Skeletal muscle satellite cell (primary cell): Measurements from ENCODE around the gene ZNF407.

Experiments
- H3K27me3 ChIP-seq: 2 replicates; pipeline ENCODE4 v1.7.0; 2013; ENCODE audit warnings: low read length; ENCODE audit not compliant: control insufficient read depth, insufficient read depth
- H3K36me3 ChIP-seq: 2 replicates; pipeline ENCODE4 v1.7.0; 2013; ENCODE audit warnings: mild to moderate bottlenecking, control low read depth, low read length; ENCODE audit not compliant: insufficient read depth
- H3K4me1 ChIP-seq: 2 replicates; pipeline ENCODE4 v1.7.0; 2013; ENCODE audit warnings: low read length; ENCODE audit not compliant: control insufficient read depth, insufficient read depth
- H3K4me2 ChIP-seq: 2 replicates; pipeline ENCODE4 v1.7.0; 2013; ENCODE audit warnings: mild to moderate bottlenecking, low read length
- H3K4me3 ChIP-seq: 2 replicates; pipeline ENCODE4 v1.7.0; 2013; ENCODE audit warnings: low read length
- H3K9ac ChIP-seq: 2 replicates; pipeline ENCODE4 v1.7.0; 2013; ENCODE audit warnings: mild to moderate bottlenecking, low read depth, low read length, moderate library complexity
- H3K9me3 ChIP-seq: replicated peaks from 2 replicates; pipeline ENCODE4 v1.7.0; 2013; ENCODE audit warnings: mild to moderate bottlenecking, control low read depth, low read length

Gene ZNF407

GRCh38 chr18:74661008-74661407 lies 63.3 kb downstream of the ZNF407 start:
- Histone ChIP-seq H3K4me3 (no peak overlapping the region), H3K4me1 (no peaks in the 10 kb centered on the region), H3K36me3 (no peaks in the 10 kb centered on the region), H3K27me3 (no peaks in the 10 kb centered on the region), H3K9ac (no peak overlapping the region), H3K4me2 (no peak overlapping the region), H3K9me3 (no peaks in the 10 kb centered on the region)

GRCh38 chr18:74661691-74662090 lies 64.0 kb downstream of the ZNF407 start:
- Histone ChIP-seq H3K4me2 (no peak overlapping the region), H3K4me3 (no peak overlapping the region), H3K9ac (no peak overlapping the region), H3K9me3 (no peaks in the 10 kb centered on the region), H3K27me3 (no peaks in the 10 kb centered on the region), H3K36me3 (no peaks in the 10 kb centered on the region), H3K4me1 (no peaks in the 10 kb centered on the region)

DNA sequence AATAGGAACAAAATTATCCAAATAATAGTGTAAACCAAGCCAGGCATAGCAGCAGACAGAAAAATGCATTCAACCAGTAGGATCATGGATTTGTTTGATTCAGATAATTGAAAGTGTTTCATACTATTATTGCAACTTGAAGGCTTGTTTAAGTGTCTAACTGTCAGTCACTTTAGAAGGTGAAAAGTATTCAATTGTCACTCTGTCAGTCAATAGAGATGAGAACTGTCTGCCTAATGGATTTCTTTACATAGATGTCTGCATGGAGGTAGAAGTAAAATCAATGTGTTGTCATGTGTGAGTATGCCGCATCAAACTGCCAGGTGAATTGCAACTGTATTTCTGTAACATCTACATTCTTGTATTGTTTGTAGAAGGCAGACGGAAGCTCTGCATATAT lies 65.0 kb downstream of the ZNF407 start:
- Histone ChIP-seq H3K4me3 (no peak overlapping the region), H3K36me3 (no peaks in the 10 kb centered on the region), H3K9ac (no peak overlapping the region)

GRCh38 chr18:74665346-74665745 lies 67.7 kb downstream of the ZNF407 start:
- Histone ChIP-seq H3K9me3 (no peaks in the 10 kb centered on the region), H3K4me1 (no peaks in the 10 kb centered on the region), H3K4me3 (no peak overlapping the region), H3K9ac (no peak overlapping the region), H3K36me3 (no peaks in the 10 kb centered on the region), H3K4me2 (no peak overlapping the region), H3K27me3 (no peaks in the 10 kb centered on the region)

More for the DNA sequence above, 65.0 kb downstream of the ZNF407 start:
- Histone ChIP-seq H3K4me1 (no peaks in the 10 kb centered on the region), H3K27me3 (no peaks in the 10 kb centered on the region), H3K9me3 (no peaks in the 10 kb centered on the region), H3K4me2 (no peak overlapping the region)

DNA sequence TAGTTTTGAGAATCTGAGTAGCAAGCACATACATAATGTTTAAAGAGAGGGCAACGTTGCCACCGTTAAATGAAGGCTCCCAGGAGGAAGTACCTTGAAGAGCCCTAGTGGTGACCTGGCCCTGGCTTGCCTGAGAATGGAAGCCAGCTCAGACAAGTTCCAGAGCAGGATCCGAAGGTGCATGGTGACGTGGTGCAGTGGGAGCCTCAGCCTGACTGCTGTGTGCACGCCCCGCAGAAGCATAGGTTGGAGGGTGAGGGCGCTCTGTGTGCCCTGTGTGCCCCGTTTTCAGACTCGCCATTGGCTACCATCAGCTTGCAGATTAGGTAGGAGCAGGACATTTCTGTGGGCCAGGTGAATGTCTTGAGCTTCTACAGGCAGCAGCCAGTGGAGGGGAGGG lies 68.2 kb downstream of the ZNF407 start:
- no peaks in the 10 kb centered on the region for H3K4me1 ChIP-seq
- H3K4me2 ChIP-seq = no peak overlapping the region
- H3K27me3 ChIP-seq = no peaks in the 10 kb centered on the region
- no peak overlapping the region for H3K4me3 ChIP-seq
- H3K9me3 ChIP-seq = no peaks in the 10 kb centered on the region
- H3K9ac ChIP-seq = no peak overlapping the region
- H3K36me3 ChIP-seq = no peaks in the 10 kb centered on the region

DNA sequence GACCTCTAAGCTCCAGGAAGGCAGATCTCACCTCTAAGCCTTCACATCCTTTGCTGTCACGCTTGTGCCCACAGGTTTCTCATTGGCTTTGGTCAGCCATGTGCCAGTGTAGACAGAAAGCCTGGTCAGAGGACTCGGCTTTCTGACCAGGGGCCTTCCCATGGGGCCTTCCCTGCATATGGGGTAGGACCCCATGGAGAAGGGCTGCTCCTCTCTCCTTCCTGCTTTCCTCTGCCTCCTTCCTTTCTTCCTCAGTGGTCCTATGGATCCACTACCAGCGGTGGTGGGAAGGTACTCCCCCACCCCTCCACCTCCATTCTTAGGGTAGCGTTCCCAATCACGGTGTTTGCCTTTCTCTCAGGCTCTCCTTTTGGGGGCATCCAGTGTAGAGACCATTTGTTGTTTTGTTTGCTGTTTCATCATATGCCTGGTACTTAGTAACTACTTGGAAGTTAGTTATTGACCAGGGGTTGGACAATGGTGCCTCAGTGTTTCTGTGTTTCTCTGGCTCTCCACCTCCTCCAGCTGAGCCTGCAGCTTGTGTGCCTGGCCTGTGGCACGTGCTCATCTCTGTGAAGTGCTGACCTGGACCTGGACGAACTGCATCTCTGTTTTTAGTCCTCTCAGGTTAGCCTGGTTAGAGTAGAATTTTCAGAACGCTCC lies 71.6 kb downstream of the ZNF407 start:
- Histone ChIP-seq H3K4me3 (no peak overlapping the region), H3K4me2 (no peak overlapping the region), H3K4me1 (no peaks in the 10 kb centered on the region), H3K36me3 (no peaks in the 10 kb centered on the region), H3K9ac (no peak overlapping the region), H3K9me3 (no peaks in the 10 kb centered on the region), H3K27me3 (no peaks in the 10 kb centered on the region)

DNA sequence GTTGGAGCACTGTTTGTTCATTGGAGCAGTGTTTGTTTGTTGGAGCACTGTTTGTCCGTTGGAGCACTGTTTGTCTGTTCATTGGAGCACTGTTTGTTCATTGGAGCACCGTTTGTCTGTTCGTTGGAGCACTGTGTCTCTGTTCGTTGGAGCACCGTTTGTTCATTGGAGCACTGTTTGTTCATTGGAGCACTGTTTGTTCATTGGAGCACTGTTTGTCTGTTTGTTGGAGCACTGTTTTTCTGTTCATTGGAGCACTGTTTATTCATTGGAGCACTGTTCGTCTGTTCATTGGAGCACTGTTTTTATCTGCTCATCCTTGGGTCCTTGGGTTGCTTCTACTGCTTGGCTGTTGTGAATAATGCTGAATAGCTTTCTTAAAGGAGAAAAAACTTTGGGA lies 74.7 kb downstream of the ZNF407 start:
- Histone ChIP-seq H3K4me3 (no peak overlapping the region), H3K36me3 (no peaks in the 10 kb centered on the region), H3K9me3 (no peaks in the 10 kb centered on the region), H3K4me2 (no peak overlapping the region), H3K9ac (no peak overlapping the region), H3K4me1 (no peaks in the 10 kb centered on the region), H3K27me3 (no peaks in the 10 kb centered on the region)

DNA sequence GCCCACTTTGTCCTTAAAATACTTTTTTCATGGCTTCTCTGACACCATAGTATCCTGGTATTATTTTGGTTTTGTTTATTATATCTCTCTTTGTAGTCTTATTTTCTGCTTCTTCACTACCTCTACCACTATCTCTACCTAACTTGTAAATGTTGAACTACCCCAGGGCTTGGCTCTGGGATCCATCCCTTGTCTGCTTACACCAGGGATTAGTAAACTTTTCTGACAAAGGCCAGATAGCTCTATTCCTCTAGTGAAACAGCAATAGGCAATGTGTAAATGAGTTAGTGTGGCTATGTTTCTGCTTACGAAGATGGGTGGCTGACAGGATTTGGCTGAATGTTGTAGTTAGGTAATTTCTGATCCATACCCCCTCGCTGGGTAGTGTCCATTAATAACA lies 76.8 kb downstream of the ZNF407 start:
- Histone ChIP-seq H3K27me3 (no peaks in the 10 kb centered on the region), H3K4me2 (no peak overlapping the region), H3K36me3 (no peaks in the 10 kb centered on the region)

GRCh38 chr18:74679006-74679678 lies 81.5 kb downstream of the ZNF407 start:
- Histone ChIP-seq H3K9ac (no peak overlapping the region), H3K4me1 (peaks cover 5% of the 10 kb centered on the region), H3K36me3 (no peaks in the 10 kb centered on the region), H3K4me3 (no peak overlapping the region), H3K27me3 (no peaks in the 10 kb centered on the region), H3K9me3 (no peaks in the 10 kb centered on the region), H3K4me2 (no peak overlapping the region)

More for the DNA sequence above, 76.8 kb downstream of the ZNF407 start:
- H3K9me3 ChIP-seq = no peaks in the 10 kb centered on the region
- no peaks in the 10 kb centered on the region for H3K4me1 ChIP-seq
- no peak overlapping the region for H3K9ac ChIP-seq
- no peak overlapping the region for H3K4me3 ChIP-seq

DNA sequence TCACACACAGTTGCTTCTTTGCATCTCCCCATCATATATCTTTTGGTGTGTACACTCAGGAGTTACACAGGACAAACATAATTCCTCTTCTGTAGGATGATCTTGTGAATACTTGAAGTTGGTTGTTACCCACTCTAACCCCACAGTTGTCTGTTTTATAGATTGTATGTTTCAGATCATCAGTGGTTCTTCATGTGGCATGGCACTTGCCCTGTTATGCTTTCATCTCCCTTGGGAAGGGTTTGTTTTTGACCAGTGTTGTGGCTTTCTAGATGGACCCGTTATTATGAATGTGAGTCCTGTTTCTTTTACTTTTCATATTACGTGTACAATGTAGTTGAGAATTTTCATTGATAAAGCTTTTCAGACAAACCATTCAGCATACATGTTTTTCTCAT lies 82.0 kb downstream of the ZNF407 start:
- H3K36me3 ChIP-seq = no peaks in the 10 kb centered on the region
- no peak overlapping the region for H3K4me2 ChIP-seq
- H3K4me1 ChIP-seq = peaks cover 5% of the 10 kb centered on the region
- H3K9ac ChIP-seq = no peak overlapping the region
- H3K4me3 ChIP-seq = no peak overlapping the region
- H3K27me3 ChIP-seq = no peaks in the 10 kb centered on the region
- H3K9me3 ChIP-seq = no peaks in the 10 kb centered on the region

DNA sequence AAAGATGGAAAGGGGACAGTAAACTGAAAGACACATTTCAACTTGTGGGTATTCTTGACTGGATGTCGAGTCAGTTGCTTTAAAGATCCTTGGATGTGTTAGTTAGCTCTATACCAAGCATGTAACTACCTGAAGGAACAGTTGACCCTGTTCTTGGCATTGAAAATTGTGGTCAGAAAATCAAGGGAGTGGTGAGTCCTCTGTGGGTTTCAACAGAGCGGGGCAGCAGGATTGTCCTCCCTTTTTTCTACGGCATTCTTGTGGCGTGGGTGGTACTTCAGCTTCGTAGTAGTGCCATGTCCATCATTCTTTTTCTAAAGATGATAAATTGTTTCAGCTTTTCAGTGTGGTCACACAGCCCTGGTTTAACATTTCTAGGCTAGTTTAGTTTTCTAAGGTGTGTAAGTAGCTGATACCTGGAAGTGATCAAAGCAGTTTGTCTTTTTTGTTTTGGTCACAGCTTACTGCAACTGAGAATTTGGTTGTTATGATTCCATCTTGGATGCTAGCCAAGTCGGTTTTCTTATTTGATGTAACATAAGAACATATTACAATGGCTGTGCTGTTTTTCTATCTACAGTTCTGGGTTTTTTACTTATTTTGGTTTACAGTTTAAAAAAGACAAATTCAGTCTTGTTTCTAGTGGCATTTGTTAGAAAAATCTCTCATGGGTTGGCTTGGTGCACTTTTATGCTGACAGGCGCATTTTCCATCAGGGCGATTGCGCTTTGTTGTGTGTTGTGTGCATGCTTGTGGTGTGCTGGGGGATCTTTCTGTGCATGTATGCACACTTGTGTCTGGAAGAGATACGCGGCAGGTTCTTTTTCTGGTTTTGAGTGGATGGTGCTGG lies 84.7 kb downstream of the ZNF407 start:
- Histone ChIP-seq H3K36me3 (no peaks in the 10 kb centered on the region), H3K9ac (no peak overlapping the region), H3K4me1 (peaks cover 5% of the 10 kb centered on the region)

More for the DNA sequence above, 84.7 kb downstream of the ZNF407 start:
- Histone ChIP-seq H3K27me3 (no peaks in the 10 kb centered on the region), H3K4me3 (no peak overlapping the region), H3K4me2 (no peak overlapping the region), H3K9me3 (no peaks in the 10 kb centered on the region)
